A673 (cell line): ENCODE results near the gene COG4. TPM values are rescaled to one million over a fixed set of nuclear protein-coding genes. Genes with fewer than 3 reads are reported as not detected.

Experiments
- BruUV-seq: library from RNA; stranded (reverse); fragments of 400-500 nt; replicated peaks from 2 replicates; lab custom pipeline; 2021; lab: Mats Ljungman, UMichigan
- CTCF ChIA-PET: fragments of 300-600 bp; sonication (Branson Sonifier 250); formaldehyde crosslinking; loops from one replicate; lab custom pipeline; 2022; ENCODE audit warnings: antibody characterized with exemption; lab: Charles Lee
- POLR2A ChIA-PET: fragments of 300-600 bp; sonication (Branson Sonifier 250); formaldehyde crosslinking; loops from one replicate; lab custom pipeline; 2022; ENCODE audit warnings: antibody characterized with exemption; ENCODE audit not compliant: low non-redundant PET; lab: Charles Lee
- DNase-seq: peaks from one replicate; pipeline ENCODE4 v3.0.0-alpha.2; 2015; ENCODE audit warnings: low spot score
- H3K27ac ChIP-seq: fragments of 200-600 bp; sonication (generic); 2 replicates; pipeline ENCODE4 v1.5.1; 2016; ENCODE audit warnings: mixed run types, low read depth, mild to moderate bottlenecking, mixed read lengths, antibody characterized with exemption, low read length; ENCODE audit not compliant: poor library complexity, severe bottlenecking
- H3K27me3 ChIP-seq: fragments of 200-600 bp; sonication (generic); replicated peaks from 2 replicates; pipeline ENCODE4 v1.6.1; 2017; ENCODE audit warnings: mixed run types, low read depth, mild to moderate bottlenecking, mixed read lengths, antibody characterized with exemption, low read length; ENCODE audit not compliant: insufficient read depth, poor library complexity
- H3K36me3 ChIP-seq: fragments of 200-600 bp; sonication (generic); 2 replicates; pipeline ENCODE4 v1.6.1; 2016; ENCODE audit warnings: mixed run types, mild to moderate bottlenecking, mixed read lengths, antibody characterized with exemption, low read length; ENCODE audit not compliant: insufficient read depth, poor library complexity, severe bottlenecking
- H3K4me1 ChIP-seq: fragments of 200-600 bp; sonication (generic); 2 replicates; pipeline ENCODE4 v1.6.1; 2017; ENCODE audit warnings: mixed run types, mild to moderate bottlenecking, mixed read lengths, antibody characterized with exemption, low read length; ENCODE audit not compliant: insufficient read depth, poor library complexity, severe bottlenecking
- H3K4me3 ChIP-seq: fragments of 200-600 bp; sonication (generic); 2 replicates; pipeline ENCODE4 v1.5.1; 2016; ENCODE audit warnings: low read depth, mixed run types, mild to moderate bottlenecking, mixed read lengths, low read length; ENCODE audit not compliant: poor library complexity, severe bottlenecking
- H3K9me3 ChIP-seq: fragments of 200-600 bp; sonication (generic); 2 replicates; pipeline ENCODE4 v1.6.1; 2016; ENCODE audit warnings: mixed run types, low read depth, mild to moderate bottlenecking, mixed read lengths, antibody characterized with exemption, low read length; ENCODE audit not compliant: poor library complexity, severe bottlenecking
- CTCF ChIP-seq: fragments of 300-800, 200-600 bp; sonication (generic); conservative IDR thresholded peaks from 2 replicates; pipeline ENCODE4 v1.5.1; 2017; ENCODE audit warnings: low read depth, mild to moderate bottlenecking, antibody characterized with exemption, low read length, moderate library complexity, mixed read lengths
- EZH2 ChIP-seq: fragments of 200-600 bp; sonication (generic); IDR thresholded peaks from 2 replicates; pipeline ENCODE4 v1.6.1; 2017; ENCODE audit warnings: borderline replicate concordance, low read depth, mild to moderate bottlenecking, mixed read lengths, antibody characterized with exemption, low read length; ENCODE audit not compliant: poor library complexity, severe bottlenecking
- intact Hi-C: fragments of 100-400 bp; cut with micrococcal nuclease; formaldehyde crosslinking; loops from one replicate; pipeline ENCODE4 v1.10.0; 2022; ENCODE audit not compliant: unreplicated experiment
- total RNA-seq: library from RNA; stranded (reverse); gene quantifications from 2 replicates; pipeline ENCODE4 v1.2.3, GENCODE V29; 2021

COG4 gene
- total RNA-seq, 1 experiment from 2014 or later = 68.6 TPM

- Histone ChIP-seq H3K36me3 (peaks cover 57% of the 10 kb centered on the region), H3K27ac (no peak overlapping the region), H3K9me3 (no peaks in the 10 kb centered on the region), H3K4me1 (no peaks in the 10 kb centered on the region), H3K27me3 (no peaks in the 10 kb centered on the region), H3K4me3 (no peak overlapping the region)
- TF ChIP-seq EZH2 (no peak), CTCF (no peak)
- ChIA-PET POLR2A (no interaction called here), CTCF (no interaction called here)
- BruUV-seq = no TSS peak
- no peak for DNase-seq
- intact Hi-C loops = no loop called here
Measured at GRCh38 chr16:70512456-70512855, 10.9 kb downstream of the COG4 start.

GRCh38 chr16:70511833-70512232 lies 11.5 kb downstream of the COG4 start:
- Histone ChIP-seq H3K27ac (no peak overlapping the region), H3K4me1 (no peaks in the 10 kb centered on the region), H3K27me3 (no peaks in the 10 kb centered on the region), H3K9me3 (no peaks in the 10 kb centered on the region), H3K4me3 (no peak overlapping the region), H3K36me3 (peaks cover 55% of the 10 kb centered on the region)
- CTCF ChIA-PET = no interaction called here
- DNase-seq = no peak
- POLR2A ChIA-PET = no interaction called here
- TF ChIP-seq CTCF = no peak
- TF ChIP-seq EZH2 = no peak
- no TSS peak for BruUV-seq
- intact Hi-C loops = no loop called here

GRCh38 chr16:70510216-70510615 lies 13.1 kb downstream of the COG4 start:
- CTCF ChIA-PET = no interaction called here
- Histone ChIP-seq H3K36me3 (peaks cover 54% of the 10 kb centered on the region), H3K4me3 (no peak overlapping the region), H3K27me3 (no peaks in the 10 kb centered on the region), H3K27ac (no peak overlapping the region), H3K4me1 (no peaks in the 10 kb centered on the region), H3K9me3 (no peaks in the 10 kb centered on the region)
- no peak for DNase-seq
- BruUV-seq = no TSS peak
- no peak for TF ChIP-seq EZH2
- TF ChIP-seq CTCF = no peak
- intact Hi-C loops = no loop called here
- POLR2A ChIA-PET = no interaction called here
